Erythroblast (primary cell): ENCODE measurements around the gene ZNF672.

Experiments used
- DNase-seq, 2 experiments: peaks; one replicate each; lab custom pipeline; 2025; lab: John Stamatoyannopoulos, UW
- GATA1 ChIP-seq: IDR thresholded peaks from 2 replicates; pipeline ENCODE4 v1.6.1; 2011; ENCODE audit warnings: low read depth, mild to moderate bottlenecking, control low read depth, low read length, moderate library complexity
- POLR2A ChIP-seq: IDR thresholded peaks from 2 replicates; pipeline ENCODE4 v1.6.1; 2011; ENCODE audit warnings: mild to moderate bottlenecking, low read length

ZNF672 gene

DNA sequence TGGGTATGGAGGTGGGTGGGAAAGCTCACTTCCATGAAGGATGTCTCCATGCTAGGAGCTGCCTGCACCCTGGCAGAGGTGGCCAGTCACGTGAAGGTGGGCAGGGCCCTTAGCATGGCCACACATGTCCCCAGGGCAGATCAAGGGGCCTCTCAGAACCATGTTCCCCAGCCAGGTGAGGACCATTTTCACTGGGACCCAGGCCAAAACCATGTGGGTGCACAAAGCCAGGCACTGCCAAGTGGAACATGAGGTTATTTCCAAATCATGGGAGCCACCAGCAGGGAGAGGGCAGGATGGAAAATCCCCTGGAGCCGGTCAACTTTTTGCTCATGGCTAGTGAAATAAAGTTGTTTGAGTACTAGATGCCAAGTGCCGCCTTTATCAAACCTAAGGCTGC, 11.1 kb downstream of the ZNF672 start:
- no peak for DNase-seq
- TF ChIP-seq GATA1 (no peak), POLR2A (peak; percentile 38)

- DNase-seq, result no peak
- TF ChIP-seq POLR2A (peak; percentile 7), GATA1 (no peak)
Measured at GRCh38 chr1:248849637-248850036, 11.6 kb downstream of the ZNF672 start.

GRCh38 chr1:248850124-248850523, 12.1 kb downstream of the ZNF672 start:
- no peak for TF ChIP-seq POLR2A
- no peak for TF ChIP-seq GATA1

DNA sequence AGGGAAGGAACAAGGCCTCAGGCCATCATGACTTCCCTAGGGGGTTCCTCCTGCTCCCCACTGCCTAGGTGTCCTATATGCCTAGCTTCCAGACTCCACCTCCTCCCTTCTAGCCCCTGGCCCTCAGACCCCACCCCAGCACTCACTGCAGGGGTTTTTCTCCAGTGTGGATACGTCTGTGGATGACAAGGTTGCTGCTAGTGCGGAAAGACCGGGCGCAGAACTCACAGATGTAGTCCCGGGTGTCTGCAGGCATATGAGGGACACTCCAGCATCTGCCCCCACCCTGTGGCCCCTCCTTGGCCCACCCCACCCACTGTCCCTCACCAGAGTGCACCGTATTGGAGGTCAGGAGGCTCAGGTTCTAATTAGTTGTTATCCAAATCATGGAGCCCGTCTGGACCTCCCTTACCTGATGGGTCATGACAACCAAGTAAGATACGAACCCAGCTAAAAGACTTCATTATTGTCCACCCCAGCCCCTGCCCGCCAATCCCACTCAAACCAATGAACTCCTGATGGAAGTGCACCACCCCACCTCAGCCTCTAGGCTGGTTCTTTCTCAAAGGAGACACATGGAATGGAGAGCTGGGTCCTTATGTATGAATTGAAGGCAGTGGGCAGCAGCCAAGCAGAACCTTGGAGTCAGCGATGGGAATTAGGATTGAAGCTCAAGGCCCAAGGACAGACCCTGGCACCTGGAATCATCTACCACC, 12.7 kb downstream of the ZNF672 start:
- no peak for DNase-seq
- TF ChIP-seq GATA1, result no peak
- no peak for TF ChIP-seq POLR2A

More at GRCh38 chr1:248850124-248850523, 12.1 kb downstream of the ZNF672 start:
- no peak for DNase-seq

DNA sequence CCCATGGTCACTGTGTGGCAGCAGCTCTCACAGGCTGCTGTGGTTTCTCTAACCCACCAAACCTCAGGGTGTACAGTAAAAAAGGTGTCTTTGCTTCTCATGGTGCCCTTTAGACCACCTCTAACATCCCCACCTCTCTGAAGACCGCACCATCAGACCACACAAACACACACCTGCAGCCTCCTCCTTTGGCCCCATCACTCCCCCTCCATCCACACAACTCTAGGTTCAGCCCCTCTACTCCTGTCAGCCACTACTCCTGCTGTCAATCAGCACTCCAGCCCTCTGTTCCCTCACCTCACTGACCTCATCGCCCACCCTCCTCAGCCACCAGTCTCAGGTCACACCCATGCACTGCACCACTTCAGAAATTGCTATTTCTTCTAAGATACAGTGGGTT, 13.4 kb downstream of the ZNF672 start:
- TF ChIP-seq POLR2A, result peak; percentile 25
- TF ChIP-seq GATA1, result no peak

GRCh38 chr1:248852481-248853405, 14.7 kb downstream of the ZNF672 start:
- no peak for DNase-seq
- TF ChIP-seq POLR2A (no peak), GATA1 (no peak)

More for the DNA sequence above, 13.4 kb downstream of the ZNF672 start:
- DNase-seq, result no peak

- DNase-seq, result peak in 1 of 2 experiments; percentile 34
Measured at GRCh38 chr1:248853663-248854375, 15.8 kb downstream of the ZNF672 start.

GRCh38 chr1:248855580-248855979, 17.6 kb downstream of the ZNF672 start:
- TF ChIP-seq POLR2A, result no peak
- no peak for TF ChIP-seq GATA1
- no peak for DNase-seq

More at GRCh38 chr1:248853663-248854375, 15.8 kb downstream of the ZNF672 start:
- TF ChIP-seq GATA1 (no peak), POLR2A (peak; percentile 32)

GRCh38 chr1:248856176-248856575, 18.2 kb downstream of the ZNF672 start:
- TF ChIP-seq GATA1 (no peak), POLR2A (no peak)

DNA sequence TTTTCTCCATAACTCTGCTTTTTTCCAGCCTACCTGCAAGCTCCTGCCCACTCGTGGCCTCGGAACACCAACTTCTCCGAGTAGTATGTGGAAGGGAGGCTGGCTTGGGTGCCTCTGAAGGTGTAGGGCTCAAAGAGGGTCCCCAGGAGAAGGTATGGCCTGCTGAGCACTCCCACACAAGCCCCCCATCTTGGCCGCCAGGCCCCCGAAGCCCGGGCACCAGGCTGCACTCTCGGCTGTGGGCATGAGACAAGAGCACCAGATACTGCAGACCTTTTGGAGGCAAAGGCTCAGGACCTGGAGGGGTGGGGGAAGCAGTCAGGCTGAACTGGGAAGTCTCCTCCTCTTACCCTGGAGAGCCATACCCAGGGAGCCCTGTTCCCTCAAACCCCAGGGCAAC, 19.2 kb downstream of the ZNF672 start:
- TF ChIP-seq GATA1, result no peak
- no peak for TF ChIP-seq POLR2A
- no peak for DNase-seq

More at GRCh38 chr1:248856176-248856575, 18.2 kb downstream of the ZNF672 start:
- DNase-seq, result no peak

GRCh38 chr1:248857749-248858095, 19.7 kb downstream of the ZNF672 start:
- DNase-seq, result no peak
- TF ChIP-seq POLR2A, result no peak
- no peak for TF ChIP-seq GATA1

- DNase-seq, result peak; percentile 93 to 94
- TF ChIP-seq POLR2A (peak; percentile 39), GATA1 (no peak)
Measured at GRCh38 chr1:248858096-248858890, 20.3 kb downstream of the ZNF672 start.
